B cell (primary cell): Measurements from ENCODE around the gene RTL5.

Source experiments
- EZH2 ChIP-seq: IDR thresholded peaks from 2 replicates; pipeline ENCODE4 v1.6.1; 2012; ENCODE audit warnings: borderline replicate concordance, low read depth, mild to moderate bottlenecking, moderate library complexity, low read length; ENCODE audit not compliant: insufficient read depth, poor library complexity, severe bottlenecking
- TF ChIP-seq, protein P1 (sequence below): fragments of 200-600 bp; IDR thresholded peaks from one replicate; pipeline ENCODE4 v1.8.0; 2022; ENCODE audit warnings: antibody characterized with exemption, mild to moderate bottlenecking

- TF ChIP-seq, protein P1, sequence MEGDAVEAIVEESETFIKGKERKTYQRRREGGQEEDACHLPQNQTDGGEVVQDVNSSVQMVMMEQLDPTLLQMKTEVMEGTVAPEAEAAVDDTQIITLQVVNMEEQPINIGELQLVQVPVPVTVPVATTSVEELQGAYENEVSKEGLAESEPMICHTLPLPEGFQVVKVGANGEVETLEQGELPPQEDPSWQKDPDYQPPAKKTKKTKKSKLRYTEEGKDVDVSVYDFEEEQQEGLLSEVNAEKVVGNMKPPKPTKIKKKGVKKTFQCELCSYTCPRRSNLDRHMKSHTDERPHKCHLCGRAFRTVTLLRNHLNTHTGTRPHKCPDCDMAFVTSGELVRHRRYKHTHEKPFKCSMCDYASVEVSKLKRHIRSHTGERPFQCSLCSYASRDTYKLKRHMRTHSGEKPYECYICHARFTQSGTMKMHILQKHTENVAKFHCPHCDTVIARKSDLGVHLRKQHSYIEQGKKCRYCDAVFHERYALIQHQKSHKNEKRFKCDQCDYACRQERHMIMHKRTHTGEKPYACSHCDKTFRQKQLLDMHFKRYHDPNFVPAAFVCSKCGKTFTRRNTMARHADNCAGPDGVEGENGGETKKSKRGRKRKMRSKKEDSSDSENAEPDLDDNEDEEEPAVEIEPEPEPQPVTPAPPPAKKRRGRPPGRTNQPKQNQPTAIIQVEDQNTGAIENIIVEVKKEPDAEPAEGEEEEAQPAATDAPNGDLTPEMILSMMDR = no peak
- TF ChIP-seq EZH2 = no peak
Measured at GRCh38 chrX:72088761-72089160, 43.0 kb downstream of the RTL5 start.
